Measurements from ENCODE around the gene PPP1R15B. TPM values are rescaled to one million over a fixed set of nuclear protein-coding genes. Genes with fewer than 3 reads are reported as not detected.

Gene PPP1R15B
- total and polyA plus RNA-seq, 2 donors, result 28.3 to 45.2 TPM

DNA sequence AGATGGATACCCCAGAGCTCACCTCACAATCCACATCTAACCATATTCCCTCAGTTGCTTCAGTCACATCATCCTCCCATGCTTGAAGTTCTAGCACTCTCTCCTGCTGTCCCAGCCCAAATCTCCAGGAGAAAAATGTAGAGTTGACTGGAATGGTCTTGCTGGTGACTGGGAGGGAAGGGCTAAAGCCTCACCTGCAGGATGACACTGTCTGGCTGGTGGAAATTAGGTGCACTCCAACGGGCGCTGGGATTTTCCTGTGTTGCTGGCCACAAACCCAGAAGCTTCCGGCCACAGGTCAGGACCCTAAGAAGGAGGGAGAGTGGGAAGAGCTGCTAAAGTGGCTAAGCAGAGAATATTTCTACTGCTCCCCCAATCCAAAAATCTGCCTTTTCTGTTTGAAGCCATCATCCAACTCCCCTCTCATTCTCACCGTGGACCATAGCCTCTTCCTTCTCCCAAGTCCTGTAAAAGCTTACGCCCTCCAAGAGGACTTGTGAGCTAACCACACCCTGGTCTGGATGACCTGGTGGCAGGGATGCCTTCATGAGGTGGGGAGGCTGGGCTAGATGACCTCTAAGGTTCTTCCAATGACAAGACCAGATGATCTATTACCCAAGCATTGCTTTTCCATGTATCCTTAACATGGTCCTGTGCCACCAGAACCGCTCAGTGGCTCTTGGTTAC, 37.5 kb upstream of the PPP1R15B start:
- DNase-seq (ENCODE audit: extremely low spot score), result no peak
- no peak overlapping the region for H3K4me3 ChIP-seq (ENCODE audit: low read depth, low read length)
- 83% methylated on average over 6 of the region's 6 CpGs for WGBS
- no peaks in the 10 kb centered on the region for H3K36me3 ChIP-seq (ENCODE audit: insufficient read depth)
- no peak overlapping the region for H3K27ac ChIP-seq (ENCODE audit: low read depth)
- H3K4me1 ChIP-seq (ENCODE audit: insufficient read depth), result no peaks in the 10 kb centered on the region

DNA sequence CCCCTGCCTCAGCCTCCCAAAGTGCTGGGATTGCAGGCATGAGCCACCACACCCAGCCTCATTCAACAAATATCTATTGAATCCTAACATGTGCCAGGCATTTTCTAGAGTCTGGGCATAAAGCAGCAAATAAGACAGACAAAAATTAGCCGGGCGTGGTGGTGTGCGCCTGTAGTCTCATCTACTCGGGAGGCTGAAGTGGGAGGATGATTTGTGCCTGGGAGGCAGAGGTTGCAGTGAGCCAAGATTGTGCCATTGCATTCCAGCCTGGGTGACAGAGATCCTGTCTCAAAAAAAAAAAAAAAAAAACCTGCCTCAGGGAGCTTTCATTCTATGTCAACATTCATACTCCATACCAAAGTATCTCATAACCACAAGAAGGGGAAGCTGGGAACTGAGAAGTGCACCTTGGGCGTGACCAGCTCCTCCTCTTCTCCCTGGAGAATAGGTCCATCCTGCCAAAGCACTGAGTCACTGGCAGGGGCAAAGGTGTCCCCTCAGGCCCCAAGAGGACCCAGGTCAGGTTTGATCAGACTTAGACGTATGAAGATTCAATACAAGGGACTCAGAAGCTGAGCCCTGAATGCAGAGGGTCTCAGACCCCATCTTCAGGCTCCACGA, 36.8 kb upstream of the PPP1R15B start:
- WGBS, result 88% methylated on average over 7 of the region's 7 CpGs
- Histone ChIP-seq H3K4me3 (ENCODE audit: low read depth, low read length) (no peak overlapping the region), H3K27ac (ENCODE audit: low read depth) (no peak overlapping the region), H3K36me3 (ENCODE audit: insufficient read depth) (no peaks in the 10 kb centered on the region), H3K4me1 (ENCODE audit: insufficient read depth) (no peaks in the 10 kb centered on the region)
- no peak for DNase-seq (ENCODE audit: extremely low spot score)

DNA sequence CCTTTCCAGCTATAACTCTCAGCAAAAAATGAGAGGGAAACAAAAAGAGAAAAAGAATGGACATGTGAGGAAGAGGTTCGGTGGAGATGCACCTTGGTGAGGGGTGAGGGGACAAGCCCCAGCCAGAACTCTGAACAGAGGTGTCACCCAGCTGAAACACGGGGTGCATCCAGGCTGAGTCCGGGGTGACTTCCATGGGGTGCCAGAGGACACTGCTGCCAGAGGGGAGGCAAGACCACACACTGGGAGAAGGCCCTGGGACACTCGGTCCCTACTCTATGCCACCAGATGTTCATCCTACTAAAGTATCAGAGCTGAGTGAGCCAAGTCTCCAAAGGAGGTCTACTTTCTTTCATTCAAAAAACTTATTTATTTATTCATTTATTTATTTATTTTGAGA, 36.1 kb upstream of the PPP1R15B start:
- Histone ChIP-seq H3K4me1 (ENCODE audit: insufficient read depth) (no peaks in the 10 kb centered on the region), H3K36me3 (ENCODE audit: insufficient read depth) (no peaks in the 10 kb centered on the region), H3K4me3 (ENCODE audit: low read depth, low read length) (no peak overlapping the region), H3K27ac (ENCODE audit: low read depth) (no peak overlapping the region)
- DNase-seq (ENCODE audit: extremely low spot score), result no peak
- 63% methylated on average over 4 of the region's 4 CpGs for WGBS

DNA sequence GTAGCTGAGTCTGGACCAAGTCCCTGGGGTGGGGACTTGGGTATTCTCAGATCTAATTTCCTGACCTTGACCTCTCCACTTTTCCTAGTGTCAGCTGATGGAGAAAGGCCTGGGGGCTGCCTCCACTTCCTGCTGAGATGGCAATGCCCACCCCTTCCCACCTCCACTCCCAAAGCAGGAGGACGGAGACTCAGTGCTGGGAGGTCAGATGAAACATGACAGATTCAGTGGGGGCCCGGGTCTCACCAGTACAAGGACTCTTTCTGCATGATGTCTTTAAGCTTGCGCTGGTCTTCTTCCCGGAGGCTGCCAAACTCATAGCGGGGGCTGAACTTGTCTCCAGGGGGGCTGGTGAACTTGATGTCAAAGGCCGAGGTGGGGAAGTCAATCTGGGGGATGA, 35.6 kb upstream of the PPP1R15B start:
- no peaks in the 10 kb centered on the region for H3K36me3 ChIP-seq (ENCODE audit: insufficient read depth)
- H3K4me1 ChIP-seq (ENCODE audit: insufficient read depth), result no peaks in the 10 kb centered on the region
- no peak overlapping the region for H3K27ac ChIP-seq (ENCODE audit: low read depth)
- no peak overlapping the region for H3K4me3 ChIP-seq (ENCODE audit: low read depth, low read length)
- DNase-seq (ENCODE audit: extremely low spot score), result no peak
- WGBS, result 81% methylated on average over 6 of the region's 6 CpGs

DNA sequence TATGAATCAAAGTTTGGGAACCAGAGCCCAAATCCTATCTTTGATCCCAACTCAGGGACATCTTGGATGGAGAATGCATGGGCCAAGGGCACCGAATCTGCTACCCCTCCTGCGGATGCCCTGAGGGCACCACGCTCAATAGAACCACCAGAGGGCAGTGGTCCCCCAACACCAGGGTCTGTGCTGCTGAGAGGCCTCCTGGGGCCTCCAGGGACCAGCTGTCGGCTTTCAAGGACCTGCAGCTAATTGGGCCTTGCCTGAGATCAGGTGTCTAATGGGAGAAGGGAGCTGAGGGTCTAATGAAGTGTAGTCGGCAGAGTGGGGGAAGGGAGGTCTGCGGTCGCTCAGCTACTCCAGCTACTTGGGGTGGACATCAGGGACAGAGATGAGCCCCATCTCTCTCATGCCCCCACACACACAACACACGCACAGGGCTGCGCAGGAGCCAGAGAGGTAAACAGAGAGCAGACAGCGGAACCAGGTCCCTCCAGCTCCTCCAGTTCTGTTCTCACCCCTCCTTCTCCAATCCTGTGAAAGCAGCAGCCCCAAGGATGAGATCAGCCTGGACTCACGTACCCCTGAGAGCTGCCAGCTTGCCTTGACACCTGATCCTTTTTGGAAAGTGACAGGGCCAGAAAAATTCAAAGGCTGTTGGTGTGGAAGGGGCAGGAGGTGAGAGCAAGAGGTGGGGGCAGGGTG, 34.9 kb upstream of the PPP1R15B start:
- Histone ChIP-seq H3K27ac (ENCODE audit: low read depth) (no peak overlapping the region), H3K4me3 (ENCODE audit: low read depth, low read length) (no peak overlapping the region), H3K4me1 (ENCODE audit: insufficient read depth) (no peaks in the 10 kb centered on the region), H3K36me3 (ENCODE audit: insufficient read depth) (no peaks in the 10 kb centered on the region)
- 38% methylated on average over 11 of the region's 11 CpGs for WGBS
- DNase-seq (ENCODE audit: extremely low spot score), result no peak

DNA sequence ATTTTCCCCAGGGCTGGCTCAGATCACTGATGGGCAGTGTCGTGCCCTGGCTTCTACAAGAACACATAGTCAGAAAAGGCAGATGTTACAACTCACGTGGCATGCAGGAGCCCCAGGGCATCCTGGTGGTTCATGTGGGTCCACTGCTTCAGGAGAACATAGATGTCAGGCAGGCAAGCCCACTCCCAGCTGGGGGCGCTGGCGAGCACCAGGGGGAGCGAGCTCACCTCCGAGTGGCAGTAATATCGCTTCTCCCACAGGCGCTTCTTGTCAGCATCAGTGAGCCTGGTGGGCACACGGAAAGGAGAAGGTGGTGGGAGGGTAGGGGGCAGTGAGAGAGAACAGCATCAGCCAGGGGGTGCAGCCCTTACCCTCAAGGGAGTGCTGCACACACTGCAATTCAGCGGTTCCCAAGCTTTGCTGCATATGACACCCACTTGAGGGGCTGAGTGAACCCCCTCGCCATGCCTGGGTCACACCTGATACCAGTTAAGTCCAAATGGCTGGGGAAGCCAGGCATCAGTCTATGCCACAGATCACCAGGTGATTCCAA, 34.3 kb upstream of the PPP1R15B start:
- 55% methylated on average over 11 of the region's 11 CpGs for WGBS
- Histone ChIP-seq H3K36me3 (ENCODE audit: insufficient read depth) (no peaks in the 10 kb centered on the region), H3K4me3 (ENCODE audit: low read depth, low read length) (no peak overlapping the region), H3K27ac (ENCODE audit: low read depth) (no peak overlapping the region), H3K4me1 (ENCODE audit: insufficient read depth) (no peaks in the 10 kb centered on the region)
- DNase-seq (ENCODE audit: extremely low spot score), result no peak

DNA sequence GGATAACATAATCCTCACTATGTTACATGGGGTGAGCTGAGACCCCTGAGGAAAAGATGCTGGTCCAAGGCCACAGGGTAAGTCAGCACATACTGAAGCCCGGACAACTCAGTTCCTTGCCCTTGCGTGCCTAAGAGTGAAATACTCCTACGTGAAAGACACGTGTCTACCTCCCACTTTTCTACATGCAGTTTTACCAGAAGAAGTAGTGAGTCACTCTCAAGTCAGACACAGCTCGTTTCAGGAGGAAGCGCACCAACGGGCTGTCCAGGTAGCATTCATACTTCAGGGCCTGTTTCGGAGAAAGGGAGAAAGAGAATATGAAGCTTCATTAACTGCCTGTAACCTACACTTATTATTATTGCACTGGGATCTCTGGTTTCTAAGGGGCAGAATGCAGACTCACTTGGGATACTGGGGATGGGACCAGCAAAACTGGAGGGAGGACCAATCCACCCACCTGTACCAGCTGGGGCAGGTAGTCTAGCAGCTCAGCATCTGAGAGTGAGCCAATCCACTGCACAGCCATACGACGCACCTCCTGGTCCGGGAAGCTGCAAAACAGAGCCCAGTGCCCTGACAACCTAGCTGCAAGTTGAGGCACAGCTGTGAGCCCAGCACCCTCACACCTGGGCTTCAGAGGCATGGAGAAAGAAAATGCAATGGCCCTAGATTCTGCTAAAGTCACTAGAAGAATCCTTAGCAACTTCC, 32.4 kb upstream of the PPP1R15B start:
- DNase-seq (ENCODE audit: extremely low spot score), result no peak
- Histone ChIP-seq H3K36me3 (ENCODE audit: insufficient read depth) (no peaks in the 10 kb centered on the region), H3K27ac (ENCODE audit: low read depth) (peak overlapping the region; percentile 46)

DNA sequence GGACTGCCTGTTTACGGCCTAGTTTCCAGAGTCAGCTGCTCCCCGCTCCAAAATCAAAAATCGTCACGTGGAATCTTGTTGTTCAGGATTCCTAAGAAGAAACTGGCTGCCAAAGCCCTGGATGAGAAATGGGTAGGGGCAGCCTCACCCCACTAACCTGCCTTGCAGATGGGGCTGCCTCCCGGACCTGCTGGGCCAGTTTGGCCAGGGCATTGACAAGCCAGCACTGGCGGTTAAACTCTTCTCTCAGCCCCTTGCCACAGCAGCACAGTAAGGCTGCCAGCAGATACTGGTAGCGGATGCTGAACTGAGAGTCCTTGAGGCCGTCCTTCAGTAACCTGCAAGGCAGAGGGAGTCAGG, 31.6 kb upstream of the PPP1R15B start:
- H3K36me3 ChIP-seq (ENCODE audit: insufficient read depth), result no peaks in the 10 kb centered on the region
- H3K4me1 ChIP-seq (ENCODE audit: insufficient read depth), result no peaks in the 10 kb centered on the region
- H3K27ac ChIP-seq (ENCODE audit: low read depth), result peak overlapping the region; percentile 13
- H3K4me3 ChIP-seq (ENCODE audit: low read depth, low read length), result no peak overlapping the region
- WGBS, result 80% methylated on average over 8 of the region's 8 CpGs
- peak; percentile 48 for DNase-seq (ENCODE audit: extremely low spot score)

More for the DNA sequence above, 32.4 kb upstream of the PPP1R15B start:
- 74% methylated on average over 11 of the region's 11 CpGs for WGBS
- H3K4me1 ChIP-seq (ENCODE audit: insufficient read depth), result no peaks in the 10 kb centered on the region
- H3K4me3 ChIP-seq (ENCODE audit: low read depth, low read length), result no peak overlapping the region

DNA sequence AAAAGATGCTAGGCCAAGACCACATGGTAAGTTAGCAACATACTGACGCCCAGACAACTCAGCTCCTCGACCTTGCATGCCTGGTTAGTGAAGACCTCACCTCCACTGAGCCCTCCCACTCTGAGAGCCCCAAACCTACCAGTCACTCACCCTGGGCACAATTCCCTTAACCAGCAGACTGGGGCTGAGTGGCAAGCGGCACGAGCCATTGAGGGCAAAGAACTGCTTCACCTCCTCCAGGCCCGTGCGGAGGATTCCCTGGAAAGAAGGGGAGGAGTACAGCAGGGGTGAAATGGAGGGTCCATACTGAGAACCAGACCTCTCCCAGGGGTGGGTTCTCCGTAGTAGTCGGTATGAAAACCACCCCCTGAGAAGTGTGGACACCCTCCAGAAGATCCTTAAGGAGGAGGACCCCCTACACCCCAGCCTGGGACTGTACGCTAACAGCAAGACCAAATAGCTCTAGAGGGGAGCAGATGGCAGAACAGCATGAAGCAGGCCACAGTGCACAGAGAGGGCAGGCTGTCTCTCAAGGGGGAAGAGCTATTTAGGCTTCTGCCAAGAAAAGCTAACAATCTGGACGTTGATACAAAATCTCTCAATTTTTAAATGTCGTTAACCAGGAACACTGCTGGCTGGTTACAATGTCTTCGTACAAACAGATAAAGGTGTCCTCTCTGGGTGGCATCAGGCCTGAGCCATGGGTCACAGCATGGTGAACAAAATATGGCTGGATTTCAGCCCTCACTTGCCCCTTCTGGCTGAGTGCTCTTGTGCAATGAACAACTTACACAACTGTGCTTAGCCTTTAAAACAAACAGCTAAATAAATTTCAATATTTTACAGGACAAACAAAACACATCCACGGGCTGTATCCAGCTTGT, 31.0 kb upstream of the PPP1R15B start:
- WGBS, result 86% methylated on average over 13 of the region's 13 CpGs
- Histone ChIP-seq H3K4me3 (ENCODE audit: low read depth, low read length) (no peak overlapping the region), H3K36me3 (ENCODE audit: insufficient read depth) (no peaks in the 10 kb centered on the region), H3K27ac (ENCODE audit: low read depth) (peak overlapping the region; percentile 80), H3K4me1 (ENCODE audit: insufficient read depth) (no peaks in the 10 kb centered on the region)
- no peak for DNase-seq (ENCODE audit: extremely low spot score)

DNA sequence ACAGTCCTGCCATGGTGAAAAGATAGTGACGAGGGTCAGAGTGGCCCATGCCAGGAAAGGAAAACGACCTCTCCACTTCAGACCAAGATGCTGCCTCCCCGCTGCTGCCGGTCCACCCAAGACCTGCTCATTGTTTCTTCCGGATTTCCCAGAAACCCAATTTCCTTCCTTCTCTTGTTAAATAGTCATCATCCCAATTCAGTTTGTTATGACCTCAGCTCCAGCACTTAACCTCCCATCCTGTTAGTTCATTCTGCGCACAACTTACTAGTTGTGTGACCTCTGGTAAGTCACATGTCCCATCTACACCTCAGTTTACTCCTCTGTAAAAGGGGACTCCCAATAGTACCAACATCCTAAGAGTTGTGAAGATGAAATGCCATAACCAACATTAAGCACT, 29.9 kb upstream of the PPP1R15B start:
- H3K36me3 ChIP-seq (ENCODE audit: insufficient read depth), result no peaks in the 10 kb centered on the region
- H3K4me1 ChIP-seq (ENCODE audit: insufficient read depth), result no peaks in the 10 kb centered on the region
- no peak overlapping the region for H3K27ac ChIP-seq (ENCODE audit: low read depth)
- WGBS, result 89% methylated on average over 6 of the region's 6 CpGs
- no peak for DNase-seq (ENCODE audit: extremely low spot score)
- no peak overlapping the region for H3K4me3 ChIP-seq (ENCODE audit: low read depth, low read length)

DNA sequence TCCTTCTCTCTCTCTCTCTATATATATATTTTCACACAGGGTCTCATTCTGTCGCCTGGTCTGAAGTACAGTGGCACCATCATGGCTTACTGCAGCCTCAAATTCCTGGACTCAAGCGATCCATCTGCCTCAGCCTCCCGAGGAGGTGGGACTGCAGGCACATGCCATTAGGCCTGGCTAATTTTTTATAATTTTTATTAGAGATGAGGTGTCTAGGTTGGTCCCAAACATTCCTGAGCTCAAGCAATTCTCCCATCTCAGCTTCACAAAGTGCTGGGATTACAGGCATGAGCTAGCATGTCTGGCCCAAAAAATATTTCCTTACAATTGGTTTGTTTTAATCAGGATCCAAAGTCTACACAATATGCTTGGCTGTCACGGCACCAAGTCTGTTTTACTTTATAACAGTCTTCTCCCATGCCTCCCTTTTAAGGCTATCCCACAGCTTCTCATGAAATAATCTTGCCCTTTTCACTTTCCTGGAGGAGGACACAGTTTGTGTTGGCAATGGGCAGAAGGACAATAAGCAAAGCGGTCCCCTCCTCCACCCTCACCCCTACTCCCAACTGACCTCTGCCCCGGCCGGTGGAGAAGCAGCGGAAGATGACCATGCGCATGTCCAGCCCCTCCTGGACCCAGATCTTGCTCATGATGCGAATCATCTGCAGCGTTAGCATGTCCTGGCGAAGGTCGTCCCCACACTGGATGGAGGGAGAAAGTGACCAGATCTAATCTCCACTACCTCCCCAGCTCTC, 28.2 kb upstream of the PPP1R15B start:
- Histone ChIP-seq H3K27ac (ENCODE audit: low read depth) (no peak overlapping the region), H3K4me1 (ENCODE audit: insufficient read depth) (no peaks in the 10 kb centered on the region), H3K36me3 (ENCODE audit: insufficient read depth) (no peaks in the 10 kb centered on the region), H3K4me3 (ENCODE audit: low read depth, low read length) (no peak overlapping the region)
- WGBS, result 62% methylated on average over 13 of the region's 13 CpGs
- no peak for DNase-seq (ENCODE audit: extremely low spot score)

DNA sequence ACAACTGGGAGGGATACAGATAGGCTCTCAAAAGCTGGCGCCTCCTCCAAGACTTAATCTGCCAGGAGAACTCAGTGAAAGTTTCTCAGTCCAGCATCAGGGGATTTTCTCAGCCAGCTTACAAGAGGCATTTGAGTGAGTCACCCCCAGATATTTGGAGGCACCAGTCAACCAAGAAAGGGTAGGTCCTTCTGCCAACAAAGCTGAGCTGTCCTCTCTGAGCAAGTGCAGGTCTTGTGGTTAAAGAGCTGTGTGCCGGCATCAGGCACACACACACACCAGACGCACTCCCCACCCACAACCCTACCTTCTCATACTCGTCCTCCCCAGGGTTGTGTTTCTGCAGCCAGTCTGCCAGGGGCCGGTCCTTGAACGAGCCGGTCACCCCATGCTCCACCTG, 27.0 kb upstream of the PPP1R15B start:
- WGBS, result 59% methylated on average over 7 of the region's 7 CpGs
- DNase-seq (ENCODE audit: extremely low spot score), result no peak
- H3K36me3 ChIP-seq (ENCODE audit: insufficient read depth), result peaks cover 2% of the 10 kb centered on the region
- H3K4me3 ChIP-seq (ENCODE audit: low read depth, low read length), result no peak overlapping the region
- H3K27ac ChIP-seq (ENCODE audit: low read depth), result no peak overlapping the region
- no peaks in the 10 kb centered on the region for H3K4me1 ChIP-seq (ENCODE audit: insufficient read depth)

Measured in urinary bladder (tissue), 4 donors.